Myometrial cell (primary cell): Measurements from ENCODE around the gene IL11. TPM values are rescaled to one million over a fixed set of nuclear protein-coding genes. Genes with fewer than 3 reads are reported as not detected.

ENCODE experiments used
- total RNA-seq: library from RNA; depleted of rRNA; stranded (reverse); fragments of >200 nt; gene quantifications from 2 replicates; pipeline ENCODE4 v1.2.3, GENCODE V29; 2015

IL11 gene
- total RNA-seq: 1.8 and 4.3 TPM in 2 replicates

GRCh38 chr19:55370305-55370988, at the start of gene IL11:
Gene IL11, minus strand, starts transcription at chr19:55370463. Its CDS starts 153 bp downstream, at chr19:55370310.

GRCh38 chr19:55407550-55407799, 37.2 kb upstream of the IL11 start, which contains the start of gene UBE2S:
Gene UBE2S, minus strand, starts transcription at chr19:55407788. Its CDS starts 199 bp downstream, at chr19:55407589.

GRCh38 chr19:55385724-55386492, 15.6 kb upstream of the IL11 start, which contains the start of gene RPL28:
Gene RPL28, plus strand, starts transcription at chr19:55385932. Its CDS starts 426 bp downstream, at chr19:55386358.

GRCh38 chr19:55384131-55384919, 14.1 kb upstream of the IL11 start, which contains the start of gene TMEM238:
Gene TMEM238, minus strand, starts transcription at chr19:55384292. Its CDS starts 33 bp downstream, at chr19:55384259.

GRCh38 chr19:55376241-55376933, 6.1 kb upstream of the IL11 start, which contains the start of gene TMEM190:
Gene TMEM190, plus strand, starts transcription at chr19:55376826. Its CDS starts 28 bp downstream, at chr19:55376854.

GRCh38 chr19:55362990-55363716, 7.1 kb downstream of the IL11 start, which contains the start of gene GARIN5B:
Gene GARIN5B, minus strand, starts transcription at chr19:55363260. Its CDS starts 194 bp downstream, at chr19:55363066.

GRCh38 chr19:55354698-55355212, 15.5 kb downstream of the IL11 start, which contains the start of gene COX6B2:
Gene COX6B2, minus strand, starts transcription at chr19:55354719. Its CDS starts 198 bp downstream, at chr19:55354521.

GRCh38 chr19:55339105-55339888, 31.0 kb downstream of the IL11 start, which contains the start of gene KMT5C:
Gene KMT5C, plus strand, starts transcription at chr19:55339876. Its CDS starts 2,061 bp downstream, at chr19:55341937.

GRCh38 chr19:55325172-55325571, 45.1 kb downstream of the IL11 start, which contains the start of gene TMEM150B:
Gene TMEM150B, minus strand, starts transcription at chr19:55325341. Its CDS starts 4,305 bp downstream, at chr19:55321036.

Other genes with a start within 250 kb of the IL11 start
- gene TNNT1, start 221.3 kb downstream of the IL11 start, total RNA-seq: 6.2 and 6.3 TPM in 2 replicates
- gene TNNI3, start 212.7 kb downstream of the IL11 start, total RNA-seq: not detected in 2 replicates
- gene DNAAF3, start 203.8 kb downstream of the IL11 start, total RNA-seq: 0.71 TPM in 1 of 2 replicates, not detected in the other
- gene SYT5, start 190.2 kb downstream of the IL11 start, total RNA-seq: 0.29 TPM in 1 of 2 replicates, not detected in the other
- gene PTPRH, start 161.0 kb downstream of the IL11 start, total RNA-seq: 6.9 and 14.5 TPM in 2 replicates
- gene TMEM86B, start 141.7 kb downstream of the IL11 start, total RNA-seq: 0.86 and 1.8 TPM in 2 replicates
- 31.7 and 45.6 TPM in 2 replicates for gene PPP6R1, start 111.4 kb downstream of the IL11 start, total RNA-seq
- gene HSPBP1, start 90.4 kb downstream of the IL11 start, total RNA-seq: 70.7 and 106 TPM in 2 replicates
- 4.3 and 9.0 TPM in 2 replicates for gene BRSK1, start 86.5 kb downstream of the IL11 start, total RNA-seq
- not detected in 2 replicates for gene TMEM150B, start 45.1 kb downstream of the IL11 start, total RNA-seq
- 6.9 and 11.0 TPM in 2 replicates for gene KMT5C, start 30.6 kb downstream of the IL11 start, total RNA-seq
- under 0.01 TPM in 1 of 2 replicates, not detected in the other for gene COX6B2, start 15.7 kb downstream of the IL11 start, total RNA-seq
- gene GARIN5B, start 7.2 kb downstream of the IL11 start, total RNA-seq: not detected in 2 replicates
- gene TMEM190, start 6.4 kb upstream of the IL11 start, total RNA-seq: not detected in 2 replicates
- gene TMEM238, start 13.8 kb upstream of the IL11 start, total RNA-seq: not detected in 2 replicates
- 437 and 447 TPM in 2 replicates for gene RPL28, start 15.5 kb upstream of the IL11 start, total RNA-seq
- gene UBE2S, start 37.3 kb upstream of the IL11 start, total RNA-seq: 121 and 166 TPM in 2 replicates
- not detected in 2 replicates for gene SHISA7, start 72.8 kb upstream of the IL11 start, total RNA-seq
- gene ISOC2, start 91.2 kb upstream of the IL11 start, total RNA-seq: 120 and 181 TPM in 2 replicates
- gene C19orf85, start 94.3 kb upstream of the IL11 start, total RNA-seq: 0.29 TPM in 1 of 2 replicates, not detected in the other
- 2.5 and 2.6 TPM in 2 replicates for gene ZNF628, start 106.2 kb upstream of the IL11 start, total RNA-seq
- gene NAT14, start 114.7 kb upstream of the IL11 start, total RNA-seq: 37.4 and 39.8 TPM in 2 replicates
- 2.3 and 6.7 TPM in 2 replicates for gene SSC5D, start 118.0 kb upstream of the IL11 start, total RNA-seq
- gene SBK2, start 166.7 kb upstream of the IL11 start, total RNA-seq: not detected in 2 replicates
- 0.58 TPM in 1 of 2 replicates, not detected in the other for gene SBK3, start 175.1 kb upstream of the IL11 start, total RNA-seq
- gene ZNF579, start 210.4 kb upstream of the IL11 start, total RNA-seq: 6.1 and 6.6 TPM in 2 replicates
- 1.9 and 3.2 TPM in 2 replicates for gene FIZ1, start 229.1 kb upstream of the IL11 start, total RNA-seq
- gene ZNF524, start 229.8 kb upstream of the IL11 start, total RNA-seq: 10.5 and 35.7 TPM in 2 replicates
- 2.6 and 3.5 TPM in 2 replicates for gene ZNF865, start 235.2 kb upstream of the IL11 start, total RNA-seq